Activated CD4-positive, alpha-beta T cell treated with anti-CD3 and anti-CD28 coated beads for 36 hours (primary cell): ENCODE data around the gene KIF1A. TPM values are rescaled to one million over a fixed set of nuclear protein-coding genes. Genes with fewer than 3 reads are reported as not detected.
A peak's percentile ranks its signal among the peaks of the same experiment; 100 is the strongest.

ENCODE experiments used
- ATAC-seq: fragments of 200-7000 bp; cut with Tn5 transposase; one replicate; pipeline ENCODE4 v1.10.0; 2021; ENCODE audit warnings: mild to moderate bottlenecking, moderate library complexity
- CTCF ChIA-PET: fragments of 350-600 bp; sonication (Branson Sonifier 250); formaldehyde crosslinking; loops from one replicate; lab custom pipeline; 2021; ENCODE audit warnings: antibody characterized with exemption; lab: Charles Lee
- POLR2A ChIA-PET: fragments of 350-600 bp; sonication (Branson Sonifier 250); formaldehyde crosslinking; loops from one replicate; lab custom pipeline; 2021; ENCODE audit warnings: antibody characterized with exemption, inconsistent platforms; lab: Charles Lee
- DNase-seq: peaks from one replicate; pipeline ENCODE4 v3.0.0-alpha.2; 2020
- H3K27ac Mint-ChIP-seq: one replicate; pipeline ENCODE4 v1.8.0; 2021; ENCODE audit warnings: mixed read lengths
- H3K27me3 Mint-ChIP-seq: one replicate; pipeline ENCODE4 v1.8.0; 2021; ENCODE audit warnings: mixed read lengths
- H3K36me3 Mint-ChIP-seq: one replicate; pipeline ENCODE4 v1.8.0; 2021; ENCODE audit warnings: low read depth, mixed read lengths
- H3K4me1 Mint-ChIP-seq: one replicate; pipeline ENCODE4 v1.8.0; 2021; ENCODE audit warnings: mixed read lengths
- H3K4me3 Mint-ChIP-seq: one replicate; pipeline ENCODE4 v1.8.0; 2021; ENCODE audit warnings: mild to moderate bottlenecking, moderate library complexity, mixed read lengths
- H3K9me3 Mint-ChIP-seq: one replicate; pipeline ENCODE4 v1.8.0; 2021; ENCODE audit warnings: low read depth, mixed read lengths
- intact Hi-C, 2 experiments: fragments of 100-400 bp; cut with DNase I in 1 of 2; cut with micrococcal nuclease in 1 of 2; formaldehyde crosslinking; loops; one replicate each; pipeline versions ENCODE4 v1.14.2 to v1.15.1; 2022 to 2024; cut with DNase I, micrococcal nuclease
- total RNA-seq, 2 experiments: library from RNA; stranded (reverse); gene quantifications; one replicate each; pipeline ENCODE4 v1.2.3, GENCODE V29; 2021

Gene KIF1A
- total RNA-seq, 2 experiments from 2014 or later, result 4.6 to 8.2 TPM

GRCh38 chr2:240839152-240840143 lies 19.4 kb upstream of the KIF1A start:
- no peaks in the 10 kb centered on the region for H3K9me3 Mint-ChIP-seq
- H3K27ac Mint-ChIP-seq, result no peak overlapping the region
- no peak overlapping the region for H3K4me3 Mint-ChIP-seq
- no peaks in the 10 kb centered on the region for H3K36me3 Mint-ChIP-seq
- H3K4me1 Mint-ChIP-seq, result no peaks in the 10 kb centered on the region
- intact Hi-C loops, result loop anchor here in 1 of 2 experiments (5.0 kb wide), 1 partner anchor 327 kb away; no protein-coding TSS in a partner anchor
- ChIA-PET POLR2A (no interaction called here), CTCF (interaction anchor here (0.7 to 2.0 kb wide), 5 partner anchors 11 to 325 kb away, joined by 3 to 8 read pairs (median 4); no protein-coding TSS in a partner anchor)
- H3K27me3 Mint-ChIP-seq, result peaks cover 4% of the 10 kb centered on the region
- ATAC-seq (no peak), DNase-seq (no peak)

- Mint-ChIP-seq H3K9me3 (no peaks in the 10 kb centered on the region), H3K27me3 (peaks cover 4% of the 10 kb centered on the region), H3K36me3 (no peaks in the 10 kb centered on the region), H3K27ac (no peak overlapping the region), H3K4me1 (no peaks in the 10 kb centered on the region), H3K4me3 (no peak overlapping the region)
- DNase-seq (no peak), ATAC-seq (no peak)
- CTCF ChIA-PET, result no interaction called here
- intact Hi-C loops, result no loop called here
- POLR2A ChIA-PET, result no interaction called here
Observed at GRCh38 chr2:240837621-240838020, 17.6 kb upstream of the KIF1A start.

GRCh38 chr2:240836781-240837467 lies 16.9 kb upstream of the KIF1A start:
- ATAC-seq, result no peak
- ChIA-PET CTCF (no interaction called here), POLR2A (no interaction called here)
- no peak for DNase-seq
- peaks cover 4% of the 10 kb centered on the region for H3K27me3 Mint-ChIP-seq
- H3K4me3 Mint-ChIP-seq, result no peak overlapping the region
- intact Hi-C loops, result no loop called here
- peaks cover under 1% of the 10 kb centered on the region for H3K4me1 Mint-ChIP-seq
- no peak overlapping the region for H3K27ac Mint-ChIP-seq
- H3K36me3 Mint-ChIP-seq, result no peaks in the 10 kb centered on the region
- no peaks in the 10 kb centered on the region for H3K9me3 Mint-ChIP-seq

DNA sequence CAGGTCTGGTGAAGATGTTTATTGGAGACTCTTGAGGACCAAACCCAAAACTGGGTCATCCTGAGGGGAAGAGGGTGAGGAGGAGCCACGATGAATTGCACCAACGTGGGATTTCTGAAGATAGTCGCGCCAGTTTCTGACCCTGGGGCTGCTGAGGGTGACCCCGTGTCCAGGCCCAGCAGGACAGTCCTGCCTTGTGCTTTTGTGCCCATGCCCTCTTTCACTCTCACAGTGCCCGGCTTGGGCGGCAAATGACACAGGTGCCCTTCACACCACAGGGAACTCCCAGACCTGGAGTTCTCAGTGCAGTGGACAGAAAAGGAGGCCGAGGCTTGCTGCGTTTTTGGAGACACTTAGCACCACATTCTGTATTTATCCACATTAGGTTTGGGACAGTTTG lies 15.5 kb upstream of the KIF1A start:
- H3K27me3 Mint-ChIP-seq, result peaks cover 9% of the 10 kb centered on the region
- POLR2A ChIA-PET, result no interaction called here
- H3K4me1 Mint-ChIP-seq, result peaks cover 2% of the 10 kb centered on the region
- H3K36me3 Mint-ChIP-seq, result no peaks in the 10 kb centered on the region
- H3K27ac Mint-ChIP-seq, result no peak overlapping the region
- DNase-seq (no peak), ATAC-seq (no peak)
- intact Hi-C loops, result no loop called here
- CTCF ChIA-PET, result no interaction called here
- H3K9me3 Mint-ChIP-seq, result no peaks in the 10 kb centered on the region
- H3K4me3 Mint-ChIP-seq, result no peak overlapping the region

DNA sequence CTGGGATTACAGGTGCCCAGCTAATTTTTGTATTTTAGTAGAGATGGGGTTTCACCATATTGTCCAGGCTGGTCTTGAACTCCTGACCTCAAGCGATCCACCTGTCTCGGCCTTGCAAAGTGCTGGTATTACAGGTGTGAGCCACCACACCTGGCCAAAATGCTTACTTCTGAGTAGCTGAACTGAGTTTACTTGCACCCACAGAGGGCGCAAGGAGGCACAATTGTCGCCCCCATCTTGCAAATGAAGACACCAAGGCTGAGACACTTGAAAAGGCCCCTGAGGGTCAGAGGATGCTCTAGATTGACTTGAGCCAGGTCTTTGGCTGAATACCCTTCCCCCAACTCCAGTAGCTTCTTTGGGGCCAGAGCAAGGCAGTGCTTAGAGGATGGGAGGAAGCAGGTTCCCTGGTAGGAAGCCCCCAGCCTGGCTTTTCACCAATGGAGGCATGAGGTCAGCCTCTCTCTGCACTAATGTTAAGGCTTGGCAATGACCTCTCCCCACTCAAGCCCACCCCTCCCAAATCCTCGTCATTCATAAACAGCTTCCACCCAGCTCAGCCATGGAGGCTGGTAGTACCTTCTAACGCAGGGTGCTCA lies 14.5 kb upstream of the KIF1A start:
- DNase-seq (no peak), ATAC-seq (no peak)
- Mint-ChIP-seq H3K27ac (no peak overlapping the region), H3K27me3 (peaks cover 12% of the 10 kb centered on the region), H3K9me3 (no peaks in the 10 kb centered on the region), H3K36me3 (no peaks in the 10 kb centered on the region), H3K4me1 (peaks cover 2% of the 10 kb centered on the region), H3K4me3 (no peak overlapping the region)
- intact Hi-C loops, result no loop called here
- ChIA-PET POLR2A (interaction anchor here (0.6 kb wide), 1 partner anchor 213 kb away, joined by 5 read pairs; no protein-coding TSS in a partner anchor), CTCF (interaction anchor here (0.7 to 1.5 kb wide), 2 partner anchors 320 to 398 kb away, joined by 3 to 4 read pairs; no protein-coding TSS in a partner anchor)

- POLR2A ChIA-PET, result no interaction called here
- H3K4me1 Mint-ChIP-seq, result peaks cover 2% of the 10 kb centered on the region
- intact Hi-C loops, result loop anchor here in 1 of 2 experiments (2.0 kb wide), 2 partner anchors 707 to 803 kb away; partner anchors contain the start of genes ATG4B and THAP4
Observed at GRCh38 chr2:240833724-240834285, 13.8 kb upstream of the KIF1A start.

GRCh38 chr2:240832921-240833494 lies 13.0 kb upstream of the KIF1A start:
- peaks cover 15% of the 10 kb centered on the region for H3K27me3 Mint-ChIP-seq
- CTCF ChIA-PET, result no interaction called here
- ATAC-seq (no peak), DNase-seq (no peak)
- POLR2A ChIA-PET, result no interaction called here
- no peaks in the 10 kb centered on the region for H3K36me3 Mint-ChIP-seq
- H3K9me3 Mint-ChIP-seq, result no peaks in the 10 kb centered on the region
- no peak overlapping the region for H3K27ac Mint-ChIP-seq
- intact Hi-C loops, result loop anchor here (1.0 to 2.0 kb wide), 17 partner anchors 14 to 1432 kb away; partner anchors contain the start of genes CAPN10 (in 2 of the 2), STK25 (in 2 of the 2), ATG4B (in 1 of the 2) and D2HGDH (in 1 of the 2)
- peaks cover 2% of the 10 kb centered on the region for H3K4me1 Mint-ChIP-seq
- H3K4me3 Mint-ChIP-seq, result no peak overlapping the region

More at GRCh38 chr2:240833724-240834285, 13.8 kb upstream of the KIF1A start:
- Mint-ChIP-seq H3K27me3 (peaks cover 15% of the 10 kb centered on the region), H3K27ac (no peak overlapping the region), H3K9me3 (no peaks in the 10 kb centered on the region), H3K4me3 (no peak overlapping the region), H3K36me3 (no peaks in the 10 kb centered on the region)
- no peak for ATAC-seq
- CTCF ChIA-PET, result interaction anchor here (0.7 to 1.5 kb wide), 2 partner anchors 320 to 397 kb away, joined by 3 to 4 read pairs; no protein-coding TSS in a partner anchor
- DNase-seq, result no peak

- CTCF ChIA-PET, result interaction anchor here (0.6 kb wide), 1 partner anchor 74 kb away, joined by 3 read pairs; the partner anchor contains the start of gene CROCC2
- H3K4me3 Mint-ChIP-seq, result peak overlapping the region; percentile 63
- H3K4me1 Mint-ChIP-seq, result peaks cover 2% of the 10 kb centered on the region
- POLR2A ChIA-PET, result no interaction called here
- intact Hi-C loops, result loop anchor here (1.0 to 2.0 kb wide), 17 partner anchors 13 to 1431 kb away; partner anchors contain the start of genes CAPN10 (in 2 of the 2), STK25 (in 2 of the 2), ATG4B (in 1 of the 2) and D2HGDH (in 1 of the 2)
- H3K27ac Mint-ChIP-seq, result no peak overlapping the region
- DNase-seq, result peak; percentile 98
- peaks cover 19% of the 10 kb centered on the region for H3K27me3 Mint-ChIP-seq
- H3K9me3 Mint-ChIP-seq, result no peaks in the 10 kb centered on the region
- no peaks in the 10 kb centered on the region for H3K36me3 Mint-ChIP-seq
- peak; percentile 96 for ATAC-seq
Observed at GRCh38 chr2:240832205-240832727, 12.2 kb upstream of the KIF1A start.

- POLR2A ChIA-PET, result no interaction called here
- intact Hi-C loops, result loop anchor here (1.0 to 2.0 kb wide), 17 partner anchors 12 to 1430 kb away; partner anchors contain the start of genes CAPN10 (in 2 of the 2), STK25 (in 2 of the 2), ATG4B (in 1 of the 2) and D2HGDH (in 1 of the 2)
Observed at GRCh38 chr2:240831594-240832204, 11.7 kb upstream of the KIF1A start.

DNA sequence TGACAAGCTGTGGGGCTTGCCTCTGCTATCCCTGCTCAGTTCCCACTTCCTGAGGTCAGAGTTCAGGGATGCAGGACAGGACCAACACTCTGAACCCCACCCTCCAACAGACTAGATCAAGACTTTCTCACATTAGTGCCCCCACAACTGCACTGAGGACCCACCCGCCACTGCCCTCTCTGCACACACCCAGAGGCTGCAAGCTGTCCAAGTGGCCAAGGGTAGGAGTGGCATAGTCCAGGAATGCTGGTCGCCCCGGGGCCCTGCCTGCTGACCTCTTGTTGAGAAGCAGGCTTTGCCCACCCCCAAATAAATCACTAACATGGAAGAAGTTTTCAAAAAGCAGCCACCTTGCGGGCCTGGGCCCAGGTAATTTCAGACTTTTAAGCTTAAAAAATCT lies 5.5 kb upstream of the KIF1A start:
- Mint-ChIP-seq H3K27me3 (peaks cover 60% of the 10 kb centered on the region), H3K36me3 (no peaks in the 10 kb centered on the region), H3K4me1 (peaks cover 6% of the 10 kb centered on the region), H3K9me3 (no peaks in the 10 kb centered on the region), H3K4me3 (no peak overlapping the region), H3K27ac (no peak overlapping the region)
- ChIA-PET POLR2A (no interaction called here), CTCF (interaction anchor here (0.6 kb wide), 1 partner anchor 49 kb away, joined by 4 read pairs; no protein-coding TSS in a partner anchor)
- intact Hi-C loops, result no loop called here
- ATAC-seq (no peak), DNase-seq (no peak)

More at GRCh38 chr2:240831594-240832204, 11.7 kb upstream of the KIF1A start:
- H3K9me3 Mint-ChIP-seq, result no peaks in the 10 kb centered on the region
- ATAC-seq, result no peak
- H3K36me3 Mint-ChIP-seq, result no peaks in the 10 kb centered on the region
- no peak for DNase-seq
- CTCF ChIA-PET, result interaction anchor here (0.6 kb wide), 1 partner anchor 74 kb away, joined by 3 read pairs; the partner anchor contains the start of gene CROCC2
- H3K27me3 Mint-ChIP-seq, result peaks cover 24% of the 10 kb centered on the region
- H3K27ac Mint-ChIP-seq, result no peak overlapping the region
- H3K4me1 Mint-ChIP-seq, result peaks cover 2% of the 10 kb centered on the region
- peak overlapping the region; percentile 63 for H3K4me3 Mint-ChIP-seq
